WTC11 (cell line): Measurements from ENCODE around the gene SHROOM2. TPM values are rescaled to one million over a fixed set of nuclear protein-coding genes. Genes with fewer than 3 reads are reported as not detected.

Experiments
- ATAC-seq: fragments of 200-7000 bp; cut with Tn5 transposase; 2 replicates; pipeline ENCODE4 v1.10.0; 2021; ENCODE audit warnings: mild to moderate bottlenecking, moderate library complexity
- CTCF ChIA-PET: fragments of 300-600 bp; sonication (Branson Sonifier 250); formaldehyde crosslinking; loops from one replicate; lab custom pipeline; 2021; ENCODE audit warnings: antibody characterized with exemption; lab: Charles Lee
- POLR2A ChIA-PET: fragments of 350-600 bp; sonication (Branson Sonifier 250); formaldehyde crosslinking; loops from one replicate; lab custom pipeline; 2021; ENCODE audit warnings: antibody characterized with exemption; lab: Charles Lee
- DNase-seq: peaks from one replicate; pipeline ENCODE4 v3.0.0; 2021; ENCODE audit warnings: low spot score
- H3K27ac Mint-ChIP-seq: 2 replicates; pipeline ENCODE4 v1.8.0; 2021; ENCODE audit warnings: mixed read lengths
- H3K27me3 Mint-ChIP-seq: 2 replicates; pipeline ENCODE4 v1.8.0; 2021; ENCODE audit warnings: low read depth, mild to moderate bottlenecking, moderate library complexity, mixed read lengths
- H3K36me3 Mint-ChIP-seq: 2 replicates; pipeline ENCODE4 v1.8.0; 2021; ENCODE audit warnings: mixed read lengths
- H3K4me1 Mint-ChIP-seq: 2 replicates; pipeline ENCODE4 v1.8.0; 2022; ENCODE audit warnings: mixed read lengths
- H3K4me3 Mint-ChIP-seq: 2 replicates; pipeline ENCODE4 v1.8.0; 2021; ENCODE audit warnings: mild to moderate bottlenecking, moderate library complexity, mixed read lengths
- H3K9me3 Mint-ChIP-seq: 2 replicates; pipeline ENCODE4 v1.8.0; 2021; ENCODE audit warnings: mixed read lengths
- ETV6 ChIP-seq: sonication (generic); formaldehyde crosslinking; IDR thresholded peaks from 2 replicates; pipeline ENCODE4 v1.8.1; 2022; ENCODE audit warnings: mild to moderate bottlenecking, missing genetic modification reagents
- FOXJ3 ChIP-seq: sonication (generic); formaldehyde crosslinking; IDR thresholded peaks from 2 replicates; pipeline ENCODE4 v1.9.0; 2021; ENCODE audit warnings: missing genetic modification reagents, mild to moderate bottlenecking, borderline replicate concordance
- GTF2I ChIP-seq: fragments of 250-450 bp; sonication (Bioruptor Pico); conservative IDR thresholded peaks from 2 replicates; pipeline ENCODE4 v1.4.0; 2021; ENCODE audit warnings: mild to moderate bottlenecking
- IRF2 ChIP-seq: sonication (generic); formaldehyde crosslinking; IDR thresholded peaks from 2 replicates; pipeline ENCODE4 v1.8.0; 2022; ENCODE audit warnings: low read depth, missing genetic modification reagents, borderline replicate concordance
- JAZF1 ChIP-seq: fragments of 250-450 bp; sonication (Bioruptor Pico); IDR thresholded peaks from 2 replicates; pipeline ENCODE4 v1.9.0; 2021; ENCODE audit warnings: moderate library complexity, mild to moderate bottlenecking, inconsistent platforms
- NFE2L1 ChIP-seq: sonication (generic); formaldehyde crosslinking; IDR thresholded peaks from 2 replicates; pipeline ENCODE4 v1.8.1; 2023; ENCODE audit warnings: missing genetic modification reagents
- NFYB ChIP-seq: sonication (generic); formaldehyde crosslinking; conservative IDR thresholded peaks from 2 replicates; pipeline ENCODE4 v1.8.0; 2022; ENCODE audit warnings: low read depth, missing genetic modification reagents
- PRRX2 ChIP-seq: fragments of 250-450 bp; sonication (Bioruptor Pico); IDR thresholded peaks from 2 replicates; pipeline ENCODE4 v1.8.0; 2021; ENCODE audit warnings: mild to moderate bottlenecking
- RELA ChIP-seq: sonication (generic); formaldehyde crosslinking; IDR thresholded peaks from 2 replicates; pipeline ENCODE4 v1.8.1; 2022; ENCODE audit warnings: missing genetic modification reagents, mild to moderate bottlenecking, borderline replicate concordance
- SMAD4 ChIP-seq: sonication (generic); formaldehyde crosslinking; IDR thresholded peaks from 2 replicates; pipeline ENCODE4 v1.8.0; 2022; ENCODE audit warnings: mild to moderate bottlenecking, missing genetic modification reagents
- SP1 ChIP-seq: sonication (generic); formaldehyde crosslinking; conservative IDR thresholded peaks from 2 replicates; pipeline ENCODE4 v1.8.1; 2022; ENCODE audit warnings: missing genetic modification reagents
- ZNF396 ChIP-seq: fragments of 250-450 bp; sonication (Bioruptor Pico); IDR thresholded peaks from 2 replicates; pipeline ENCODE4 v1.8.0; 2021; ENCODE audit warnings: mild to moderate bottlenecking, moderate library complexity, borderline replicate concordance
- ZNF671 ChIP-seq: fragments of 250-450 bp; sonication (Bioruptor Pico); IDR thresholded peaks from 2 replicates; pipeline ENCODE4 v1.8.0; 2021; ENCODE audit warnings: mild to moderate bottlenecking
- total RNA-seq: library from RNA; stranded (reverse); gene quantifications from 3 replicates; pipeline ENCODE4 v1.2.3, GENCODE V29; 2021
- TF ChIP-seq, protein P1 (sequence below): sonication (generic); formaldehyde crosslinking; IDR thresholded peaks from 2 replicates; pipeline ENCODE4 v1.8.1; 2023; ENCODE audit warnings: mild to moderate bottlenecking, missing genetic modification reagents
- TF ChIP-seq, protein P2 (sequence below): sonication (generic); formaldehyde crosslinking; IDR thresholded peaks from 2 replicates; pipeline ENCODE4 v1.8.0; 2022; ENCODE audit warnings: missing genetic modification reagents
- TF ChIP-seq, protein P3 (sequence below): sonication (generic); formaldehyde crosslinking; IDR thresholded peaks from 2 replicates; pipeline ENCODE4 v1.8.0; 2022; ENCODE audit warnings: mild to moderate bottlenecking, missing genetic modification reagents
- TF ChIP-seq, protein P4 (sequence below): fragments of 250-450 bp; sonication (Bioruptor Pico); conservative IDR thresholded peaks from 2 replicates; pipeline ENCODE4 v1.9.0; 2021; ENCODE audit warnings: mild to moderate bottlenecking
- TF ChIP-seq, protein P5 (sequence below): sonication (generic); formaldehyde crosslinking; IDR thresholded peaks from 2 replicates; pipeline ENCODE4 v1.8.1; 2023; ENCODE audit warnings: mild to moderate bottlenecking, missing genetic modification reagents, moderate library complexity
- TF ChIP-seq, protein P6 (sequence below): fragments of 250-450 bp; sonication (Bioruptor Pico); IDR thresholded peaks from 2 replicates; pipeline ENCODE4 v1.9.0; 2021; ENCODE audit warnings: mild to moderate bottlenecking
- TF ChIP-seq, protein P7 (sequence below): fragments of 250-450 bp; sonication (Bioruptor Pico); IDR thresholded peaks from 2 replicates; pipeline ENCODE4 v1.9.0; 2021; ENCODE audit warnings: moderate library complexity, mild to moderate bottlenecking, inconsistent platforms, borderline replicate concordance

The SHROOM2 gene
- total RNA-seq, 1 experiment from 2014 or later = 14.8 TPM

DNA sequence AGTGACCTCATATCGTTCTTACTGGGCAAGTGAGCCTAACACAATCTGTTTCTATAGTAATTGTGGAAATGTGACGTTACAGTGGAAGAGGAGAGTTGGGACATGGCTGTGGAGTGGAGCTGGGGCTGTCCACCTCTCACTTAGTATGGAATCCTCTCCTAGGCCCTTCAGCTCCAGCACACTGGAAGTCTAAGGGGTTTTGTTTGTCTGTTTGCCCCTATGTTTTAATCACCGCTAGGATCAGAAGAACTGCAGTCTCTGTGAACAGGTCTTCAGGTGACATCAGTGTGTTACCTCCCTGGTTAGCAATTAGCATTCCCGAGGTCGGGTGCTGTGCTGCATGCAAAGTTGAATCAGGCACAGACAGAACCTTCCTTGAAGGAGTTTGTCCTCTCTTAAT lies 131.6 kb downstream of the SHROOM2 start:
- no peaks in the 10 kb centered on the region for H3K27me3 Mint-ChIP-seq
- H3K27ac Mint-ChIP-seq = no peak overlapping the region
- no peak overlapping the region for H3K4me3 Mint-ChIP-seq
- no peak for DNase-seq
- peaks cover 5% of the 10 kb centered on the region for H3K36me3 Mint-ChIP-seq
- ChIA-PET CTCF (no interaction called here), POLR2A (no interaction called here)
- no peaks in the 10 kb centered on the region; the same call in 1 of the 2 replicates for H3K9me3 Mint-ChIP-seq
- no peak for ATAC-seq
- peaks cover 28% of the 10 kb centered on the region for H3K4me1 Mint-ChIP-seq
- TF ChIP-seq, protein P1, sequence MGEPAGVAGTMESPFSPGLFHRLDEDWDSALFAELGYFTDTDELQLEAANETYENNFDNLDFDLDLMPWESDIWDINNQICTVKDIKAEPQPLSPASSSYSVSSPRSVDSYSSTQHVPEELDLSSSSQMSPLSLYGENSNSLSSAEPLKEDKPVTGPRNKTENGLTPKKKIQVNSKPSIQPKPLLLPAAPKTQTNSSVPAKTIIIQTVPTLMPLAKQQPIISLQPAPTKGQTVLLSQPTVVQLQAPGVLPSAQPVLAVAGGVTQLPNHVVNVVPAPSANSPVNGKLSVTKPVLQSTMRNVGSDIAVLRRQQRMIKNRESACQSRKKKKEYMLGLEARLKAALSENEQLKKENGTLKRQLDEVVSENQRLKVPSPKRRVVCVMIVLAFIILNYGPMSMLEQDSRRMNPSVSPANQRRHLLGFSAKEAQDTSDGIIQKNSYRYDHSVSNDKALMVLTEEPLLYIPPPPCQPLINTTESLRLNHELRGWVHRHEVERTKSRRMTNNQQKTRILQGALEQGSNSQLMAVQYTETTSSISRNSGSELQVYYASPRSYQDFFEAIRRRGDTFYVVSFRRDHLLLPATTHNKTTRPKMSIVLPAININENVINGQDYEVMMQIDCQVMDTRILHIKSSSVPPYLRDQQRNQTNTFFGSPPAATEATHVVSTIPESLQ (CRISPR knock-in tag) = no peak
- TF ChIP-seq ZNF671 (CRISPR knock-in tag) (no peak), ETV6 (CRISPR knock-in tag) (no peak), PRRX2 (no peak), JAZF1 (CRISPR knock-in tag) (no peak), SMAD4 (CRISPR knock-in tag) (no peak), RELA (no peak), ZNF396 (no peak), SP1 (no peak), IRF2 (CRISPR knock-in tag) (no peak), NFE2L1 (CRISPR knock-in tag) (no peak), GTF2I (CRISPR knock-in tag) (no peak), FOXJ3 (CRISPR knock-in tag) (no peak), NFYB (CRISPR knock-in tag) (no peak)
- TF ChIP-seq, protein P2, sequence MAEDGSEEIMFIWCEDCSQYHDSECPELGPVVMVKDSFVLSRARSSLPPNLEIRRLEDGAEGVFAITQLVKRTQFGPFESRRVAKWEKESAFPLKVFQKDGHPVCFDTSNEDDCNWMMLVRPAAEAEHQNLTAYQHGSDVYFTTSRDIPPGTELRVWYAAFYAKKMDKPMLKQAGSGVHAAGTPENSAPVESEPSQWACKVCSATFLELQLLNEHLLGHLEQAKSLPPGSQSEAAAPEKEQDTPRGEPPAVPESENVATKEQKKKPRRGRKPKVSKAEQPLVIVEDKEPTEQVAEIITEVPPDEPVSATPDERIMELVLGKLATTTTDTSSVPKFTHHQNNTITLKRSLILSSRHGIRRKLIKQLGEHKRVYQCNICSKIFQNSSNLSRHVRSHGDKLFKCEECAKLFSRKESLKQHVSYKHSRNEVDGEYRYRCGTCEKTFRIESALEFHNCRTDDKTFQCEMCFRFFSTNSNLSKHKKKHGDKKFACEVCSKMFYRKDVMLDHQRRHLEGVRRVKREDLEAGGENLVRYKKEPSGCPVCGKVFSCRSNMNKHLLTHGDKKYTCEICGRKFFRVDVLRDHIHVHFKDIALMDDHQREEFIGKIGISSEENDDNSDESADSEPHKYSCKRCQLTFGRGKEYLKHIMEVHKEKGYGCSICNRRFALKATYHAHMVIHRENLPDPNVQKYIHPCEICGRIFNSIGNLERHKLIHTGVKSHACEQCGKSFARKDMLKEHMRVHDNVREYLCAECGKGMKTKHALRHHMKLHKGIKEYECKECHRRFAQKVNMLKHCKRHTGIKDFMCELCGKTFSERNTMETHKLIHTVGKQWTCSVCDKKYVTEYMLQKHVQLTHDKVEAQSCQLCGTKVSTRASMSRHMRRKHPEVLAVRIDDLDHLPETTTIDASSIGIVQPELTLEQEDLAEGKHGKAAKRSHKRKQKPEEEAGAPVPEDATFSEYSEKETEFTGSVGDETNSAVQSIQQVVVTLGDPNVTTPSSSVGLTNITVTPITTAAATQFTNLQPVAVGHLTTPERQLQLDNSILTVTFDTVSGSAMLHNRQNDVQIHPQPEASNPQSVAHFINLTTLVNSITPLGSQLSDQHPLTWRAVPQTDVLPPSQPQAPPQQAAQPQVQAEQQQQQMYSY (CRISPR knock-in tag) = no peak
- TF ChIP-seq, protein P3, sequence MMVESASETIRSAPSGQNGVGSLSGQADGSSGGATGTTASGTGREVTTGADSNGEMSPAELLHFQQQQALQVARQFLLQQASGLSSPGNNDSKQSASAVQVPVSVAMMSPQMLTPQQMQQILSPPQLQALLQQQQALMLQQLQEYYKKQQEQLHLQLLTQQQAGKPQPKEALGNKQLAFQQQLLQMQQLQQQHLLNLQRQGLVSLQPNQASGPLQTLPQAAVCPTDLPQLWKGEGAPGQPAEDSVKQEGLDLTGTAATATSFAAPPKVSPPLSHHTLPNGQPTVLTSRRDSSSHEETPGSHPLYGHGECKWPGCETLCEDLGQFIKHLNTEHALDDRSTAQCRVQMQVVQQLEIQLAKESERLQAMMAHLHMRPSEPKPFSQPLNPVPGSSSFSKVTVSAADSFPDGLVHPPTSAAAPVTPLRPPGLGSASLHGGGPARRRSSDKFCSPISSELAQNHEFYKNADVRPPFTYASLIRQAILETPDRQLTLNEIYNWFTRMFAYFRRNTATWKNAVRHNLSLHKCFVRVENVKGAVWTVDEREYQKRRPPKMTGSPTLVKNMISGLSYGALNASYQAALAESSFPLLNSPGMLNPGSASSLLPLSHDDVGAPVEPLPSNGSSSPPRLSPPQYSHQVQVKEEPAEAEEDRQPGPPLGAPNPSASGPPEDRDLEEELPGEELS = no peak
- TF ChIP-seq, protein P4, sequence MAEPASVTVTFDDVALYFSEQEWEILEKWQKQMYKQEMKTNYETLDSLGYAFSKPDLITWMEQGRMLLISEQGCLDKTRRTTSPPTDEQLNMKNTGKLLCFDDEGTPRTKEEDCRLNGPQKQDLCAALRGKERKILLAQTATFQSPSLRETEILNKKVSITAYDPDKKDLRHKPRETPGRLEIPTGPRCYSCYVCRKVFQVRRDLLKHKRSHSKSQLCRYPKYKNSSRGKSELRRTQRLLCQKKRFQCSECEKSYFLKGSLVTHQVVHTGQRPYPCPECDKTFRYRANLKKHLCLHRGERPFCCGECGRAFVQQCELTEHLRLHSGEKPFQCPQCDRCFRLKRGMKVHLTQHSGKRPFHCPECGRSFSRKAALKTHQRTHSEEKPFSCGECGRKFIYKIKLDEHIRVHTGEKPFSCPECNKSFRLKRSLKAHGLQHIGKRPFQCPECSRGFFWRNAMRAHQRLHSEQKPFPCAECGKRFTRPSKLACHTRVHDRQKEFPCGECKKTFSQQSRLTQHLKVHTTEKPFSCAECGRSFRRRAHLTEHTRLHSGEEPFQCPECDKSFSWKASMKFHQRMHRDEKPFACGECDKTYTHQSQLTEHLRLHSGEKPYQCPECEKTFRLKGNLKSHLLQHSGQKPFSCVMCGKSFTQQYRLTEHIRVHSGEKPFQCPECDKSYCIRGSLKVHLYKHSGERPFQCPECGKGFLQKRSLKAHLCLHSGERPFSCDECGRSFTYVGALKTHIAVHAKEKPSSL (CRISPR knock-in tag) = no peak
- TF ChIP-seq, protein P5, sequence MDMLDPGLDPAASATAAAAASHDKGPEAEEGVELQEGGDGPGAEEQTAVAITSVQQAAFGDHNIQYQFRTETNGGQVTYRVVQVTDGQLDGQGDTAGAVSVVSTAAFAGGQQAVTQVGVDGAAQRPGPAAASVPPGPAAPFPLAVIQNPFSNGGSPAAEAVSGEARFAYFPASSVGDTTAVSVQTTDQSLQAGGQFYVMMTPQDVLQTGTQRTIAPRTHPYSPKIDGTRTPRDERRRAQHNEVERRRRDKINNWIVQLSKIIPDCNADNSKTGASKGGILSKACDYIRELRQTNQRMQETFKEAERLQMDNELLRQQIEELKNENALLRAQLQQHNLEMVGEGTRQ (CRISPR knock-in tag) = no peak
- TF ChIP-seq, protein P6, sequence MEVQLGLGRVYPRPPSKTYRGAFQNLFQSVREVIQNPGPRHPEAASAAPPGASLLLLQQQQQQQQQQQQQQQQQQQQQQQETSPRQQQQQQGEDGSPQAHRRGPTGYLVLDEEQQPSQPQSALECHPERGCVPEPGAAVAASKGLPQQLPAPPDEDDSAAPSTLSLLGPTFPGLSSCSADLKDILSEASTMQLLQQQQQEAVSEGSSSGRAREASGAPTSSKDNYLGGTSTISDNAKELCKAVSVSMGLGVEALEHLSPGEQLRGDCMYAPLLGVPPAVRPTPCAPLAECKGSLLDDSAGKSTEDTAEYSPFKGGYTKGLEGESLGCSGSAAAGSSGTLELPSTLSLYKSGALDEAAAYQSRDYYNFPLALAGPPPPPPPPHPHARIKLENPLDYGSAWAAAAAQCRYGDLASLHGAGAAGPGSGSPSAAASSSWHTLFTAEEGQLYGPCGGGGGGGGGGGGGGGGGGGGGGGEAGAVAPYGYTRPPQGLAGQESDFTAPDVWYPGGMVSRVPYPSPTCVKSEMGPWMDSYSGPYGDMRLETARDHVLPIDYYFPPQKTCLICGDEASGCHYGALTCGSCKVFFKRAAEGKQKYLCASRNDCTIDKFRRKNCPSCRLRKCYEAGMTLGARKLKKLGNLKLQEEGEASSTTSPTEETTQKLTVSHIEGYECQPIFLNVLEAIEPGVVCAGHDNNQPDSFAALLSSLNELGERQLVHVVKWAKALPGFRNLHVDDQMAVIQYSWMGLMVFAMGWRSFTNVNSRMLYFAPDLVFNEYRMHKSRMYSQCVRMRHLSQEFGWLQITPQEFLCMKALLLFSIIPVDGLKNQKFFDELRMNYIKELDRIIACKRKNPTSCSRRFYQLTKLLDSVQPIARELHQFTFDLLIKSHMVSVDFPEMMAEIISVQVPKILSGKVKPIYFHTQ = no peak
- TF ChIP-seq, protein P7, sequence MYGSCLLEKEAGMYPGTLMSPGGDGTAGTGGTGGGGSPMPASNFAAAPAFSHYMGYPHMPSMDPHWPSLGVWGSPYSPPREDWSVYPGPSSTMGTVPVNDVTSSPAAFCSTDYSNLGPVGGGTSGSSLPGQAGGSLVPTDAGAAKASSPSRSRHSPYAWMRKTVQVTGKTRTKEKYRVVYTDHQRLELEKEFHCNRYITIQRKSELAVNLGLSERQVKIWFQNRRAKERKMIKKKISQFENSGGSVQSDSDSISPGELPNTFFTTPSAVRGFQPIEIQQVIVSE = no peak
